Measurements from ENCODE around the gene PABPN1L.
"Not testable (repeated sequence)": the region's sequence is repeated elsewhere in the genome, so short reads cannot be mapped to it uniquely, and the experiment has no call there.

PABPN1L gene

DNA sequence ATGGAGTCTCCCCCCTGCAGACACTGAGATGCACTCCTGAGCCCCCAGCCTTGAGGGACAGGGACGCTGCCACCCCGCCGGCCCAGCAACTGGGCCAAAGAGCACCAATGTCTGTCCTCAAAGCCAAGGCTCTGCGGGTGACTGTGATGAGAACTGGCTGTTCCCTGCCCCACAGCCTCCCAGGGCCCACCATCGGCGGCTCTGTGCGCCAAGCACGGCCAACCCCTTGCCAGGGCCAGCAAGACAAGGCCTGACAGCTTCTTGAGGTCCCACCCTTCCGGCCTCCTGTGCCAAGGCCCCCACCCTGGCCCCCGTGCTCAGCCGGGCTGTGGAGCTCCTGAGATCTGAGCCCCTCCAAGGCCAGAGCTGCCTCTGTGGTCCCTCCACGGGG lies 34.2 kb upstream of the PABPN1L start:
- no peak for DNase-seq

DNA sequence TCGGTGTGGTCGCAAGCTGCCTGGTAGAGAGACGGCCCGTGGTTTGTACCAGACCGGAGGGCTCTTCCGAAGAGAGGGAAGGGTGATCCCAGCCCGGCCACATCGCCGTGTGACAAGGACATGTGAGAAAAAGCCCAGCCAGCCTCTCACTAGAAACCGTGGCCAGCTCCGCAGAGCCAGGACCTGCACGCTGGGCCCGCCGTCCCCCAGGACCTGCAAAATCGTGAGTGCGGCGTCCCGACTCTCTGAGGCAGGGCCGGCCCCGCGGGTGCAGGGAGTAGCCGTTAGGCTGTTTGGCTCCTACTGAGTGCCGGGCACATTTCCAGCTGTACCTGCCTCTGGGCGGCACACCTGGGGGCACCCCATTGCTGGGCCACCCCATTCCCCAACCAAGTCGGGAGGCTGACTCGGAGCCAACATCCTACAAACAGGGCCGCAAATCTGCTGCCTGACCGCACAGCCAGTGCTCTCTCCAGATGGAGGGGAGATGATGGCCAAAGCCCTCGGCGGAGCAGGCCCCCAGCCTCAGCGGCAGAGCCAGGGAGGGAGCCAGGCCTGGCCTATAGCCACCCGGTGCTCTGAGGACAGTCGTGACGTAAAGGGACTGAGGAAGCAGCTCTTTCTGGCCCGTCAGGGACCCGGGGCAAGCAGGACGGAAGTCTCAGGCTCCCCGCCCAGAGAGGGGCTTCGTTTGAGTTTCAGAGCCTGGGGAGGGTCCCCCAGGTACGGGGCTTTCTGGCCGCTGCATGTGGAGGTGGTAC lies 33.6 kb upstream of the PABPN1L start:
- no peak for DNase-seq

- no peak for DNase-seq
Observed at GRCh38 chr16:88897696-88898425, 31.4 kb upstream of the PABPN1L start.

GRCh38 chr16:88896238-88897070 lies 30.0 kb upstream of the PABPN1L start:
- no peak for DNase-seq

- no peak for DNase-seq
Observed at GRCh38 chr16:88895335-88895734, 28.9 kb upstream of the PABPN1L start.

- no peak for DNase-seq
Observed at GRCh38 chr16:88894681-88895300, 28.3 kb upstream of the PABPN1L start.

- not testable (repeated sequence) for DNase-seq
Observed at GRCh38 chr16:88894266-88894665, 27.8 kb upstream of the PABPN1L start.

DNA sequence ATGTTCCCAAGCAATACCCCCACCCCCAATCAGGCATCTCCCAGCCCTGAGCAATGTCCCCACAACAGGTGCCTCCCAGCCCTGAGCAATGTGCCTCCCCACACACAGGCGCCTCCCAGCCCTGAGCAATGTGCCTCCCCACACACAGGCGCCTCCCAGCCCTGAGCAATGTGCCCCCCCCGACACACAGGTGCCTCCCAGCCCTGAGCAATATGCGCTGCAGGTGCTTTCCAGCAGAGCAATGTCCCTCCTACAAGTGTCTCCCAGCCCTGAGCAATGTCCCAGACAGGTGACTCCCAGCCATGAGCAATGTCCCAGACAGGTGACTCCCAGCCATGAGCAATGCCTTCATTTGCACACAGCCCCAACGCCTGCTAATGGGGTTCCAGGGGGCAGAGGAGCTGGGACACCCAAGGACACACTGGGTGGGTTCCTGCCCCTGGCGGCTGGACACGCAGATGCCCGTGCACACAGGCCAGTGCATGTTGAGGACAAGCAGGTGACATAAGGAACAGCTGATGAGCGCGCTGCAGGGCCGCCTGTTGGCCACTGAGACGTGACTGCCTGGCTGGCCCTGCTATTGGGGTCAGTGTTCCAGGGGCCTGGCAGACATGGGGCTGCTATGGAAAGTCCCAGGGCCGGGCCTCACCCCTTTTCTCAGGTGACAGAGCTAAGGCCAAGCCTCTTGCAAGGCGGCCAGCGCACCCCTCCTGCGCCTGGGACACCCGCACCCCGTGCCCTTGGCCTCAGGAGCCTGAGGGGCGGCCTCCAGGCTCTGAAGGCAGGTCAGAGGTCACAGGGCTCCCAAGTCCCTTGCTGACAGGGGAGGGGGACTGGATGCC lies 26.9 kb upstream of the PABPN1L start:
- no peak for DNase-seq

DNA sequence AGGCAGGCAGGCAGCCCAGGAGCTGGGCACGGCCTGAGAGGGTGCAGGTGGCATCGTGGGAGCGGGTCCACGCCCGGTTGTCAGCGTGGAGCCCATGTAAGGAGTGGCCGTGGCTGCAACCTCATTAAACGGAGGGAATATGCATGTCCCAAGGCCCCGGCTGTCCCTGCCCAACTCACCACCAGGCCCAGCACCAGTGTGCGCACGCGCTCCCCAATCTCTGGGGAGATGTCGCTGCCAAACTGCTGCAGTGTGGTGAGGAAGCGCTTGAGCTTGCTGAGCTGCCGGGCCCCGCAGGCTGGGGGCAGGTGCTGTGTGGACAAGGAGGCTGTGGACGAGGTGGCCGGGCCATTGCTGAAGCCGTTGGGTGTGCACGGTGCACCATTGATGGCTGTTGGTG lies 25.6 kb upstream of the PABPN1L start:
- DNase-seq = no peak

DNA sequence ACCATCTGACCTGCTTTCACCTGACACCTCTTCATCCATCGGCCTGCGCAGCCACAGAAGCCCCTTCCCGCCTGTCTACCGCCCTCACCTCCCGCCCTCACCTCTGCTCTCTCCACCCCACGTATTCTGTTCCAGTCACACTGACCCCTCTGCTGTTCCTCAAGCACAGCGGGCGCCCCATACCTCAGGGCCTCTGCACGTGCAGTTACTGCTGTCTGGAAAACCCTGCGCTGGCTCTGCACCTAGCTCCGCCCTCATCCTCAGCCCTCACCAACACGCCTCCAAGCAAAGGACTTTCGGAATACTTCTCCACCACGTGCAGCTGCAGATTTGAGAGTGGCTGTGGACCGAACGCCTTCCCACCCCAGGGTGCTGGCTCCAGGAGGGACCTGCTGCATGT lies 24.6 kb upstream of the PABPN1L start:
- no peak for DNase-seq

DNA sequence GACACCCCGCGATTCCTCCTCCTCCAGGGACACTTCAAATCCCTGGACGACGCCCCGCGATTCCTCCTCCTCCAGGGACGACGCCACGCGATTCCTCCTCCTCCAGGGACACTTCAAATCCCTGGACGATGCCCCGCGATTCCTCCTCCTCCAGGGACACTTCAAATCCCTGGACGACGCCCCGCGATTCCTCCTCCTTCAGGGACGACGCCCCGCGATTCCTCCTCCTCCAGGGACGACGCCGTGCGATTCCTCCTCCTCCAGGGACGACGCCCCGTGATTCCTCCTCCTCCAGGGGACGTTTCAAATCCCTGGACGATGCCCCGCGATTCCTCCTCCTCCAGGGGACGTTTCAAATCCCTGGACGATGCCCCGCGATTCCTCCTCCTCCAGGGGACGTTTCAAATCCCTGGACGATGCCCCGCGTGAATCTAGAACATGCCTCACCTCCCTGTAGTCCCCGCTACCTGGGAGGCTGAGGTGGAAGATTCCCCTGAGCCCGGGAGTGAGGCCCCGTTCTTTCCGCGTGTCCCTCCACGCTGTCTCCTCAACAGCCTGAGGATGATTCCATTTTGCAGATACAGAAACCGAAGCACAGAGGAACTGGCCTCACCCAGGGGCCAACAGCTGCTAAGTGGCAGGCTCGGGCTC lies 23.4 kb upstream of the PABPN1L start:
- DNase-seq = not testable (repeated sequence)

- DNase-seq = peak in 1 of 2 experiments; percentile 19
Observed at GRCh38 chr16:88888461-88889387, 22.3 kb upstream of the PABPN1L start.

GRCh38 chr16:88888057-88888456 lies 21.6 kb upstream of the PABPN1L start:
- DNase-seq = no peak

DNA sequence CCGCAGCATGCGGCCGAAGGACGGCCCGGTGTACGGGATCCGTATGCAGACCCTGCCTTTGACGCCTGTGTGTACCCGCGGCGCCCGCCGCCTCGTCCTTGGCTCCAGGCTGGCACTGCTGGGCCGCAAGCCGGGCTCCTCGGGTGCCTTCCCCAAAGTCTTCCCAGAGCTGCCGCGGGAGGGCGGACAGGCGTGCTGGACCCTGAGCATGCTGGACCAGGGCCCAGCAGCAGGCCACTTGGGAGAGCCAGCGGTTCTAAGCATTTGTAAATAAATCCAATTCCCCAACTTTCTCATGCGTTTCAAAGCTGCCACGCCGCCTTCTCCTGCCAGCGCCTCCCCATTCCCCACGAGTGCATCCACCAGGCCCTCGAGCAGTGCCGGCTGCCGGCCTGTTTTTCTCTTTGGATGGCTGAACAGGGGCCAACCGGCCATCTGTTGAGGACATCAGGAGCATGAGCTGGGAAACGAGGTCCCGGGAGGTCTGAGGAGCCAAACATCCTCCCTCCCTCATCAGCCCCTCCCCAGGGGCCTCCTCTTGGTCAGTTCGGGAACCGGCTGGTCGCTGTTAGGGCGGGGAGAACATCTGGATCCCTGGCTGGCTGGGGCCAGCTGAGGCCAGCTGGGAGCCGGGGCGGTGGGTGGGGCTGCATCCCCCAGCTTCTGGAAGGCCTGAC lies 20.5 kb upstream of the PABPN1L start:
- peak; percentile 5 to 67 for DNase-seq

GRCh38 chr16:88886420-88886844 lies 20.0 kb upstream of the PABPN1L start:
- DNase-seq = no peak

DNA sequence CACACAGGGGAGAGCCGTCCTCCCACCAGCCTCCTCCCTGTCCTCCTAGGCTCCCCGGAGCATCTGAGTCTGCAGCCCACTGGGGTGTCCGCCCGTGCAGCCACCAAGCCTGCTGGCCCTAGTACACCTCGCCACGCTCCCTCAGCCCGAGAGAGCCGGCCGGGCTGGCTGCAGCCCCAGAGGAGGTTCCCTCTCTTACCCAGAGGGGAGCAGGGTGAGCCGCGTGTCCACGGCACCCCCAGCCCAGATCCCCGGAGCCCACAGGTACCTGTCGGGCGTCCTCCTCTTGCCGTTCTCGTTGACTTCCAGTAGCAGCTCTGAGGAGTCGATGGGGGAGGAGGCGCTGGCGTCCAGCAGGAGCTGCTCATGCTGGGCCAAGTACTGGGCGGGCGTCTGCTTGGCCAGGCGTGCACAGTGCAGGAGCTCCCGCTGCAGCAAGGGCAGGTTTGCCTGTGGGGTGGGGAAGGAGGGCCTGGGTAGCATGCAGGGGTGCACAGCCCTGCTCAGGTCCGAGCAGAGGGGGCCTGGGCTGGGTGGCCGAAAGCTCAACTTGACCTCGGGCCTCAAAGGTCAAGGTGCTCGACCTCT lies 19.3 kb upstream of the PABPN1L start:
- no peak for DNase-seq

GRCh38 chr16:88884569-88885271 lies 18.3 kb upstream of the PABPN1L start:
- no peak for DNase-seq

DNA sequence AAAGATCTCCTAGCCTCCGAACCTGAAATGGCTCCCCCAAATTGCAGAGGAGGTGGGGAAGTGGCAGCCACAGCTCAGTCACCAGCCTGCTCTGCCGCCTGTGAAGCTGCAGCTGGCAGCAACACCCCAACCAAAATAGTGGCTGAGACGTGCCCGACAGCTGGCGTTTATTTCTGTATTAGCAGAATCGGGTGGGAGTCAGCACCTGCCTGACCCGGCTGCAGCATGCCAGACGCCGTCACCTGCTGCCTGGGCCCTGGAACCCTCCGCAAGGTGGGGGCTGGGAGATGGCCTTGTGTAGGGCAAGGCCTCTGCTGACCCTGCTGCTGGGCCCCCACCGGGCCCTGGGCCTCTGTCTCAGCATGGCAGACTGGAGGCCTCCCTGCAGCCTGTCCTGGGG lies 17.5 kb upstream of the PABPN1L start:
- DNase-seq = no peak
